Activated CD4-positive, alpha-beta memory T cell treated with anti-CD3 and anti-CD28 coated beads for 36 hours (primary cell): ENCODE results near the gene MAP6. TPM values are rescaled to one million over a fixed set of nuclear protein-coding genes. Genes with fewer than 3 reads are reported as not detected.
A peak's percentile ranks its signal among the peaks of the same experiment; 100 is the strongest.

Source experiments
- CTCF ChIA-PET: fragments of 350-600 bp; sonication (Branson Sonifier 250); formaldehyde crosslinking; loops from one replicate; lab custom pipeline; 2021; ENCODE audit warnings: antibody characterized with exemption, inconsistent platforms; lab: Charles Lee
- POLR2A ChIA-PET: fragments of 350-600 bp; sonication (Branson Sonifier 250); formaldehyde crosslinking; loops from one replicate; lab custom pipeline; 2021; ENCODE audit warnings: antibody characterized with exemption; lab: Charles Lee
- DNase-seq: peaks from one replicate; pipeline ENCODE4 v3.0.0-alpha.2; 2020
- H3K27ac Mint-ChIP-seq: one replicate; pipeline ENCODE4 v1.8.0; 2021; ENCODE audit warnings: mixed read lengths
- H3K27me3 Mint-ChIP-seq: one replicate; pipeline ENCODE4 v1.8.0; 2021; ENCODE audit warnings: mixed read lengths
- H3K36me3 Mint-ChIP-seq: one replicate; pipeline ENCODE4 v1.8.0; 2021; ENCODE audit warnings: mixed read lengths
- H3K4me1 Mint-ChIP-seq: one replicate; pipeline ENCODE4 v1.8.0; 2021; ENCODE audit warnings: low read depth, mixed read lengths
- H3K4me3 Mint-ChIP-seq: one replicate; pipeline ENCODE4 v1.8.0; 2021; ENCODE audit warnings: mild to moderate bottlenecking, mixed read lengths
- H3K9me3 Mint-ChIP-seq: one replicate; pipeline ENCODE4 v1.8.0; 2021; ENCODE audit warnings: mixed read lengths
- intact Hi-C: fragments of 100-400 bp; cut with micrococcal nuclease; formaldehyde crosslinking; loops from one replicate; pipeline ENCODE4 v1.15.1; 2023
- total RNA-seq, 2 experiments: library from RNA; stranded (reverse); gene quantifications; one replicate each; pipeline ENCODE4 v1.2.3, GENCODE V29; 2021

Gene MAP6
- total RNA-seq, 2 experiments from 2014 or later = 0.05 TPM; not detected in 1

- ChIA-PET POLR2A (interaction anchor here (0.9 kb wide), 1 partner anchor 14 kb away, joined by 3 read pairs; no protein-coding TSS in a partner anchor), CTCF (interaction anchor here (2.4 kb wide), 1 partner anchor 42 kb away, joined by 7 read pairs; no protein-coding TSS in a partner anchor)
- Mint-ChIP-seq H3K27me3 (peaks cover 50% of the 10 kb centered on the region), H3K9me3 (no peaks in the 10 kb centered on the region), H3K36me3 (no peaks in the 10 kb centered on the region), H3K4me1 (peaks cover 15% of the 10 kb centered on the region), H3K27ac (no peak overlapping the region), H3K4me3 (no peak overlapping the region)
- intact Hi-C loops = no loop called here
- no peak for DNase-seq
Observed at GRCh38 chr11:75664389-75664788, 4.4 kb downstream of the MAP6 start.

- CTCF ChIA-PET = interaction anchor here (2.4 kb wide), 1 partner anchor 42 kb away, joined by 7 read pairs; no protein-coding TSS in a partner anchor
- Mint-ChIP-seq H3K27me3 (peaks cover 46% of the 10 kb centered on the region), H3K27ac (no peak overlapping the region), H3K9me3 (no peaks in the 10 kb centered on the region), H3K36me3 (no peaks in the 10 kb centered on the region), H3K4me1 (peaks cover 10% of the 10 kb centered on the region), H3K4me3 (no peak overlapping the region)
- intact Hi-C loops = no loop called here
- POLR2A ChIA-PET = no interaction called here
- no peak for DNase-seq
Observed at GRCh38 chr11:75663808-75664207, 5.0 kb downstream of the MAP6 start.

GRCh38 chr11:75659836-75660235, 9.0 kb downstream of the MAP6 start:
- Mint-ChIP-seq H3K4me3 (no peak overlapping the region), H3K27me3 (peaks cover 31% of the 10 kb centered on the region), H3K27ac (no peak overlapping the region), H3K36me3 (no peaks in the 10 kb centered on the region), H3K9me3 (no peaks in the 10 kb centered on the region), H3K4me1 (peaks cover 2% of the 10 kb centered on the region)
- intact Hi-C loops = no loop called here
- ChIA-PET CTCF (no interaction called here), POLR2A (no interaction called here)
- no peak for DNase-seq

- no peak for DNase-seq
- H3K9me3 Mint-ChIP-seq = no peaks in the 10 kb centered on the region
- no peaks in the 10 kb centered on the region for H3K36me3 Mint-ChIP-seq
- POLR2A ChIA-PET = no interaction called here
- peaks cover 11% of the 10 kb centered on the region for H3K4me1 Mint-ChIP-seq
- CTCF ChIA-PET = no interaction called here
- H3K27me3 Mint-ChIP-seq = peaks cover 20% of the 10 kb centered on the region
- H3K4me3 Mint-ChIP-seq = no peak overlapping the region
- intact Hi-C loops = no loop called here
- no peak overlapping the region for H3K27ac Mint-ChIP-seq
Observed at GRCh38 chr11:75656044-75656727, 12.7 kb downstream of the MAP6 start.

- CTCF ChIA-PET = no interaction called here
- intact Hi-C loops = loop anchor here (2.0 kb wide), 1 partner anchor 13 kb away; the partner anchor contains the start of gene MAP6
- H3K9me3 Mint-ChIP-seq = no peaks in the 10 kb centered on the region
- POLR2A ChIA-PET = no interaction called here
- peaks cover 20% of the 10 kb centered on the region for H3K27me3 Mint-ChIP-seq
- H3K4me1 Mint-ChIP-seq = peaks cover 11% of the 10 kb centered on the region
- DNase-seq = no peak
- H3K27ac Mint-ChIP-seq = no peak overlapping the region
- no peaks in the 10 kb centered on the region for H3K36me3 Mint-ChIP-seq
- H3K4me3 Mint-ChIP-seq = no peak overlapping the region
Observed at GRCh38 chr11:75655605-75656004, 13.2 kb downstream of the MAP6 start.

- intact Hi-C loops = loop anchor here (2.0 kb wide), 1 partner anchor 14 kb away; the partner anchor contains the start of gene MAP6
- Mint-ChIP-seq H3K36me3 (no peaks in the 10 kb centered on the region), H3K4me1 (peaks cover 11% of the 10 kb centered on the region), H3K27me3 (peaks cover 14% of the 10 kb centered on the region), H3K4me3 (no peak overlapping the region), H3K9me3 (no peaks in the 10 kb centered on the region), H3K27ac (no peak overlapping the region)
- ChIA-PET POLR2A (interaction anchor here (0.8 kb wide), 1 partner anchor 639 kb away, joined by 3 read pairs; no protein-coding TSS in a partner anchor), CTCF (interaction anchor here (0.6 to 0.9 kb wide), 4 partner anchors 52 to 143 kb away, joined by 3 to 4 read pairs (median 3); no protein-coding TSS in a partner anchor)
- DNase-seq = peak; percentile 43
Observed at GRCh38 chr11:75654314-75654713, 14.5 kb downstream of the MAP6 start.

GRCh38 chr11:75653532-75653931, 15.3 kb downstream of the MAP6 start:
- H3K27ac Mint-ChIP-seq = no peak overlapping the region
- no peaks in the 10 kb centered on the region for H3K9me3 Mint-ChIP-seq
- no peak overlapping the region for H3K4me3 Mint-ChIP-seq
- peaks cover 11% of the 10 kb centered on the region for H3K4me1 Mint-ChIP-seq
- intact Hi-C loops = no loop called here
- CTCF ChIA-PET = no interaction called here
- no peak for DNase-seq
- no peaks in the 10 kb centered on the region for H3K36me3 Mint-ChIP-seq
- H3K27me3 Mint-ChIP-seq = peaks cover 9% of the 10 kb centered on the region
- POLR2A ChIA-PET = interaction anchor here (0.8 kb wide), 1 partner anchor 640 kb away, joined by 3 read pairs; no protein-coding TSS in a partner anchor

GRCh38 chr11:75652936-75653335, 15.9 kb downstream of the MAP6 start:
- DNase-seq = no peak
- H3K27ac Mint-ChIP-seq = no peak overlapping the region
- H3K9me3 Mint-ChIP-seq = no peaks in the 10 kb centered on the region
- intact Hi-C loops = no loop called here
- no peaks in the 10 kb centered on the region for H3K36me3 Mint-ChIP-seq
- ChIA-PET CTCF (no interaction called here), POLR2A (no interaction called here)
- H3K27me3 Mint-ChIP-seq = peaks cover 4% of the 10 kb centered on the region
- no peak overlapping the region for H3K4me3 Mint-ChIP-seq
- peaks cover 11% of the 10 kb centered on the region for H3K4me1 Mint-ChIP-seq

GRCh38 chr11:75651218-75651617, 17.6 kb downstream of the MAP6 start:
- CTCF ChIA-PET = interaction anchor here (1.9 kb wide), 1 partner anchor 55 kb away, joined by 4 read pairs; no protein-coding TSS in a partner anchor
- POLR2A ChIA-PET = interaction anchor here (1.3 kb wide), 1 partner anchor 14 kb away, joined by 3 read pairs; no protein-coding TSS in a partner anchor
- peaks cover 11% of the 10 kb centered on the region for H3K4me1 Mint-ChIP-seq
- H3K27ac Mint-ChIP-seq = no peak overlapping the region
- H3K36me3 Mint-ChIP-seq = no peaks in the 10 kb centered on the region
- DNase-seq = no peak
- intact Hi-C loops = no loop called here
- no peaks in the 10 kb centered on the region for H3K9me3 Mint-ChIP-seq
- H3K4me3 Mint-ChIP-seq = no peak overlapping the region
- peaks cover 4% of the 10 kb centered on the region for H3K27me3 Mint-ChIP-seq

- Mint-ChIP-seq H3K9me3 (no peaks in the 10 kb centered on the region), H3K27me3 (peaks cover 3% of the 10 kb centered on the region), H3K27ac (no peak overlapping the region), H3K4me1 (peaks cover 11% of the 10 kb centered on the region), H3K36me3 (no peaks in the 10 kb centered on the region), H3K4me3 (no peak overlapping the region)
- intact Hi-C loops = no loop called here
- ChIA-PET CTCF (interaction anchor here (1.9 kb wide), 1 partner anchor 56 kb away, joined by 4 read pairs; no protein-coding TSS in a partner anchor), POLR2A (interaction anchor here (1.3 kb wide), 1 partner anchor 15 kb away, joined by 3 read pairs; no protein-coding TSS in a partner anchor)
- no peak for DNase-seq
Observed at GRCh38 chr11:75650167-75650723, 18.6 kb downstream of the MAP6 start.

- H3K4me3 Mint-ChIP-seq = no peak overlapping the region
- ChIA-PET CTCF (no interaction called here), POLR2A (no interaction called here)
- DNase-seq = no peak
- H3K27ac Mint-ChIP-seq = no peak overlapping the region
- intact Hi-C loops = no loop called here
- peaks cover 9% of the 10 kb centered on the region for H3K27me3 Mint-ChIP-seq
- no peaks in the 10 kb centered on the region for H3K36me3 Mint-ChIP-seq
- H3K4me1 Mint-ChIP-seq = no peaks in the 10 kb centered on the region
- no peaks in the 10 kb centered on the region for H3K9me3 Mint-ChIP-seq
Observed at GRCh38 chr11:75644946-75645345, 23.9 kb downstream of the MAP6 start.

GRCh38 chr11:75644370-75644769, 24.5 kb downstream of the MAP6 start:
- H3K27me3 Mint-ChIP-seq = peaks cover 9% of the 10 kb centered on the region

More at GRCh38 chr11:75644370-75644769, 24.5 kb downstream of the MAP6 start:
- intact Hi-C loops = no loop called here
- DNase-seq = no peak
- H3K27ac Mint-ChIP-seq = no peak overlapping the region
- ChIA-PET POLR2A (no interaction called here), CTCF (no interaction called here)
- H3K4me3 Mint-ChIP-seq = no peak overlapping the region
- no peaks in the 10 kb centered on the region for H3K4me1 Mint-ChIP-seq
- no peaks in the 10 kb centered on the region for H3K36me3 Mint-ChIP-seq
- H3K9me3 Mint-ChIP-seq = no peaks in the 10 kb centered on the region
